Fibroblast of lung (primary cell): ENCODE results near the gene UCP2.

Experiments used
- EZH2 ChIP-seq: IDR thresholded peaks from 2 replicates; pipeline ENCODE4 v1.5.1; 2012; ENCODE audit warnings: low read length, control low read depth, mild to moderate bottlenecking; ENCODE audit errors: missing control alignments
- TF ChIP-seq, protein P1 (sequence below), 2 donors: IDR thresholded peaks in 1 of 2; conservative IDR thresholded peaks in 1 of 2; 1 replicate in 1 of 2; 2 replicates in 1 of 2; pipeline ENCODE4 v1.5.1; 2011 to 2012; ENCODE audit warnings: low read length in 2 of 2, control low read depth in 1 of 2, inconsistent platforms in 1 of 2, low read depth in 1 of 2, mild to moderate bottlenecking in 1 of 2

- TF ChIP-seq, protein P1, sequence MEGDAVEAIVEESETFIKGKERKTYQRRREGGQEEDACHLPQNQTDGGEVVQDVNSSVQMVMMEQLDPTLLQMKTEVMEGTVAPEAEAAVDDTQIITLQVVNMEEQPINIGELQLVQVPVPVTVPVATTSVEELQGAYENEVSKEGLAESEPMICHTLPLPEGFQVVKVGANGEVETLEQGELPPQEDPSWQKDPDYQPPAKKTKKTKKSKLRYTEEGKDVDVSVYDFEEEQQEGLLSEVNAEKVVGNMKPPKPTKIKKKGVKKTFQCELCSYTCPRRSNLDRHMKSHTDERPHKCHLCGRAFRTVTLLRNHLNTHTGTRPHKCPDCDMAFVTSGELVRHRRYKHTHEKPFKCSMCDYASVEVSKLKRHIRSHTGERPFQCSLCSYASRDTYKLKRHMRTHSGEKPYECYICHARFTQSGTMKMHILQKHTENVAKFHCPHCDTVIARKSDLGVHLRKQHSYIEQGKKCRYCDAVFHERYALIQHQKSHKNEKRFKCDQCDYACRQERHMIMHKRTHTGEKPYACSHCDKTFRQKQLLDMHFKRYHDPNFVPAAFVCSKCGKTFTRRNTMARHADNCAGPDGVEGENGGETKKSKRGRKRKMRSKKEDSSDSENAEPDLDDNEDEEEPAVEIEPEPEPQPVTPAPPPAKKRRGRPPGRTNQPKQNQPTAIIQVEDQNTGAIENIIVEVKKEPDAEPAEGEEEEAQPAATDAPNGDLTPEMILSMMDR (conservative IDR thresholded peaks at IDR 0.05 in 1 of 2, IDR thresholded peaks at IDR 0.05 in 1 of 2; ENCODE audit: low read depth in 1 of 2, low read length in 2 of 2), result no peak
- no peak for TF ChIP-seq EZH2
Measured at GRCh38 chr11:73951797-73952196, 30.8 kb downstream of the UCP2 start.
